SK-N-SH (cell line): ENCODE measurements around the gene GRM1. TPM values are rescaled to one million over a fixed set of nuclear protein-coding genes. Genes with fewer than 3 reads are reported as not detected.

Experiments used
- CTCF ChIA-PET: fragments of 300-600, 350-600 bp; formaldehyde crosslinking; extraction: SDS; loops from one replicate; lab custom pipeline; 2021; lab: Yijun Ruan, JAX
- POLR2A ChIA-PET: fragments of 350-600 bp; sonication (Branson Sonifier 250); formaldehyde crosslinking; extraction: SDS; loops from one replicate; lab custom pipeline; 2020; ENCODE audit warnings: antibody characterized with exemption, inconsistent platforms; lab: Yijun Ruan, JAX
- DNase-seq: peaks from one replicate; pipeline ENCODE4 v3.0.0; 2012
- H2AFZ ChIP-seq: fragments of 200-600 bp; sonication (generic); 2 replicates; pipeline ENCODE4 v1.8.1; 2016; ENCODE audit warnings: antibody characterized with exemption, mild to moderate bottlenecking, low read depth
- H3F3A ChIP-seq: fragments of 200-600 bp; sonication (generic); replicated peaks from 2 replicates; pipeline ENCODE3; 2016; ENCODE audit warnings: antibody characterized with exemption, mild to moderate bottlenecking; ENCODE audit not compliant: insufficient read depth
- H3K27ac ChIP-seq, 2 experiments: fragments of 200-500 bp in 1 of 2; fragments of 200-600 bp in 1 of 2; sonication (Bioruptor generic) in 1 of 2; sonication (generic), shearing (Covaris generic) in 1 of 2; 2 replicates each; pipeline versions ENCODE4 v1.5.1 to v1.6.1; 2014 to 2016; ENCODE audit warnings: low read depth in 2 of 2, inconsistent platforms in 1 of 2, low read length in 1 of 2, mild to moderate bottlenecking in 1 of 2, mixed read lengths in 1 of 2
- H3K27me3 ChIP-seq: fragments of 200-600 bp; sonication (generic), shearing (Covaris generic); 2 replicates; pipeline ENCODE4 v1.6.1; 2016; ENCODE audit warnings: mixed run types; ENCODE audit not compliant: insufficient read depth
- H3K36me3 ChIP-seq, 2 experiments: fragments of 200-500 bp in 1 of 2; fragments of 200-600 bp in 1 of 2; sonication (Bioruptor generic) in 1 of 2; sonication (generic) in 1 of 2; replicated peaks in 1 of 2; 2 replicates each; pipeline versions ENCODE3 to v1.5.1; 2014 to 2016; ENCODE audit warnings: low read length in 1 of 2, mild to moderate bottlenecking in 1 of 2; ENCODE audit not compliant: insufficient read depth in 2 of 2, control insufficient read depth in 1 of 2
- H3K4me1 ChIP-seq, 2 experiments: fragments of 200-500 bp in 1 of 2; fragments of 200-600 bp in 1 of 2; sonication (Bioruptor generic) in 1 of 2; sonication (generic), shearing (Covaris generic) in 1 of 2; 2 replicates each; pipeline versions ENCODE4 v1.5.1 to v1.6.1; 2014 to 2016; ENCODE audit warnings: low read depth in 1 of 2, low read length in 1 of 2, mixed run types in 1 of 2; ENCODE audit not compliant: insufficient read depth in 2 of 2, control insufficient read depth in 1 of 2
- H3K4me2 ChIP-seq: fragments of 200-600 bp; sonication (generic), shearing (Covaris generic); 2 replicates; pipeline ENCODE4 v1.6.1; 2017; ENCODE audit warnings: mixed run types
- H3K4me3 ChIP-seq, 2 experiments: fragments of 200-500 bp in 1 of 2; fragments of 200-600 bp in 1 of 2; sonication (Bioruptor generic) in 1 of 2; sonication (generic), shearing (Covaris generic) in 1 of 2; 2 replicates each; pipeline versions ENCODE4 v1.5.1 to v1.8.1; 2014 to 2016; ENCODE audit warnings: low read depth in 2 of 2, inconsistent platforms in 1 of 2, low read length in 1 of 2, mild to moderate bottlenecking in 1 of 2, mixed read lengths in 1 of 2, moderate library complexity in 1 of 2
- H3K79me2 ChIP-seq: fragments of 200-600 bp; sonication (generic); 2 replicates; pipeline ENCODE4 v1.8.1; 2017; ENCODE audit warnings: mild to moderate bottlenecking; ENCODE audit not compliant: insufficient read depth
- H3K9ac ChIP-seq: fragments of 200-600 bp; sonication (generic); 2 replicates; pipeline ENCODE4 v1.6.1; 2017; ENCODE audit warnings: mixed run types
- H3K9me2 ChIP-seq: fragments of 200-600 bp; sonication (generic); 2 replicates; pipeline ENCODE4 v1.6.1; 2017; ENCODE audit warnings: mixed run types
- H3K9me3 ChIP-seq: fragments of 200-600 bp; sonication (generic); 2 replicates; pipeline ENCODE4 v1.6.1; 2017; ENCODE audit warnings: mixed run types, mild to moderate bottlenecking, moderate library complexity
- H4K20me1 ChIP-seq: fragments of 200-600 bp; sonication (generic); 2 replicates; pipeline ENCODE4 v1.6.1; 2017; ENCODE audit warnings: mild to moderate bottlenecking, mixed run types; ENCODE audit not compliant: insufficient read depth
- CHD2 ChIP-seq: fragments of 150-350 bp; IDR thresholded peaks from 2 replicates; pipeline ENCODE4 v1.6.1; 2018; ENCODE audit warnings: low read length; ENCODE audit not compliant: partially characterized antibody
- ELF1 ChIP-seq: IDR thresholded peaks from 2 replicates; pipeline ENCODE4 v1.4.0; 2012
- EP300 ChIP-seq, 2 experiments: IDR thresholded peaks; 2 replicates each; pipeline versions ENCODE4 v1.4.0 to v1.6.1; 2012; ENCODE audit warnings: borderline replicate concordance in 1 of 2, low read depth in 1 of 2, low read length in 1 of 2
- EZH2phosphoT487 ChIP-seq: fragments of 200-600 bp; sonication (generic); IDR thresholded peaks from 2 replicates; pipeline ENCODE4 v1.6.1; 2017; ENCODE audit warnings: low read depth, mixed run types, mild to moderate bottlenecking, antibody characterized with exemption, moderate library complexity, borderline replicate concordance
- FOSL2 ChIP-seq: IDR thresholded peaks from 2 replicates; pipeline ENCODE4 v1.4.0; 2012; ENCODE audit warnings: low read depth, mild to moderate bottlenecking, moderate library complexity, borderline replicate concordance
- FOXJ3 ChIP-seq: sonication (generic); formaldehyde crosslinking; IDR thresholded peaks from 2 replicates; pipeline ENCODE4 v1.5.1; 2020; ENCODE audit warnings: mild to moderate bottlenecking, missing genetic modification reagents
- FOXM1 ChIP-seq: IDR thresholded peaks from 2 replicates; pipeline ENCODE4 v1.4.0; 2012; ENCODE audit warnings: low read depth, mild to moderate bottlenecking
- GABPA ChIP-seq: IDR thresholded peaks from 2 replicates; pipeline ENCODE4 v1.4.0; 2012; ENCODE audit warnings: low read depth, mild to moderate bottlenecking
- GATA2 ChIP-seq: sonication (generic); formaldehyde crosslinking; IDR thresholded peaks from 2 replicates; pipeline ENCODE4 v1.5.0; 2020; ENCODE audit warnings: mild to moderate bottlenecking, missing genetic modification reagents
- JUND ChIP-seq: IDR thresholded peaks from 2 replicates; pipeline ENCODE4 v1.4.0; 2012
- MAX ChIP-seq: IDR thresholded peaks from 2 replicates; pipeline ENCODE4 v1.4.0; 2012; ENCODE audit warnings: low read depth
- MEF2A ChIP-seq: IDR thresholded peaks from 2 replicates; pipeline ENCODE4 v1.4.0; 2012; ENCODE audit warnings: low read depth, borderline replicate concordance
- MXI1 ChIP-seq: IDR thresholded peaks from 2 replicates; pipeline ENCODE4 v1.6.1; 2012; ENCODE audit warnings: mild to moderate bottlenecking, low read depth, low read length, improper control_type of control experiment
- NFIC ChIP-seq: IDR thresholded peaks from 2 replicates; pipeline ENCODE4 v1.4.0; 2012; ENCODE audit warnings: borderline replicate concordance
- POLR2AphosphoS5 ChIP-seq: IDR thresholded peaks from 2 replicates; pipeline ENCODE4 v1.6.1; 2012; ENCODE audit warnings: low read depth, low read length
- RCOR1 ChIP-seq: fragments of 150-350 bp; IDR thresholded peaks from 2 replicates; pipeline ENCODE4 v1.6.1; 2017; ENCODE audit warnings: antibody characterized with exemption, low read length
- RXRA ChIP-seq: IDR thresholded peaks from 2 replicates; pipeline ENCODE4 v1.4.0; 2012; ENCODE audit warnings: low read depth, mild to moderate bottlenecking, borderline replicate concordance
- SIN3A ChIP-seq: IDR thresholded peaks from 2 replicates; pipeline ENCODE4 v1.6.1; 2012; ENCODE audit warnings: low read depth, mild to moderate bottlenecking, low read length, moderate library complexity, borderline replicate concordance
- TCF12 ChIP-seq: IDR thresholded peaks from 2 replicates; pipeline ENCODE4 v1.4.0; 2012
- TEAD4 ChIP-seq: IDR thresholded peaks from 2 replicates; pipeline ENCODE4 v1.4.0; 2012; ENCODE audit warnings: mild to moderate bottlenecking, borderline replicate concordance; ENCODE audit not compliant: insufficient read depth
- USF2 ChIP-seq: fragments of 150-350 bp; IDR thresholded peaks from 2 replicates; pipeline ENCODE4 v1.6.1; 2017; ENCODE audit warnings: antibody characterized with exemption, low read length, low read depth, borderline replicate concordance
- YY1 ChIP-seq: IDR thresholded peaks from 2 replicates; pipeline ENCODE4 v1.4.0; 2012; ENCODE audit warnings: low read depth, mild to moderate bottlenecking
- ZBTB33 ChIP-seq: IDR thresholded peaks from 2 replicates; pipeline ENCODE4 v1.4.0; 2012; ENCODE audit warnings: low read depth, borderline replicate concordance
- WGBS: methylation state at CpG from one replicate; pipeline ENCODE4 v1.1.6; 2017; ENCODE audit warnings: low lambda C conversion rate; 5-methylcytosine and 5-hydroxymethylcytosine counted together
- polyA plus RNA-seq, 3 experiments: library from polyadenylated mRNA; depleted of rRNA; stranded (reverse); fragments of >200 nt; gene quantifications; 2 replicates each; pipeline ENCODE4 v1.2.3, GENCODE V29; 2012

Gene GRM1
- polyA plus RNA-seq, 1 of the 3 experiments (the other 2 are of a cell fraction): 0.05 TPM

GRCh38 chr6:146426516-146426915 is 397.7 kb downstream of the GRM1 start:
- 58% methylated on average over 7 of the region's 7 CpGs for WGBS
- TF ChIP-seq TEAD4 (no peak), USF2 (no peak), FOXM1 (no peak), GATA2 (CRISPR knock-in tag) (no peak), ZBTB33 (no peak), EP300 (IDR thresholded peaks at IDR 0.05; ENCODE audit: borderline replicate concordance in 1 of 2, low read depth in 1 of 2, low read length in 1 of 2) (no peak), EZH2phosphoT487 (no peak), FOXJ3 (CRISPR knock-in tag) (no peak), RXRA (no peak), SIN3A (no peak)
- no peak overlapping the region for H3K4me2 ChIP-seq
- no peaks in the 10 kb centered on the region for H4K20me1 ChIP-seq
- ChIA-PET CTCF (no interaction called here), POLR2A (no interaction called here)
- H3F3A ChIP-seq: no peaks in the 10 kb centered on the region
- no peak overlapping the region for H3K9ac ChIP-seq
- no peaks in the 10 kb centered on the region for H3K9me3 ChIP-seq
- H2AFZ ChIP-seq: no peak overlapping the region
- H3K27me3 ChIP-seq: no peaks in the 10 kb centered on the region
- no peak for DNase-seq
- no peaks in the 10 kb centered on the region for H3K9me2 ChIP-seq
- no peaks in the 10 kb centered on the region for H3K4me1 ChIP-seq
- no peaks in the 10 kb centered on the region for H3K79me2 ChIP-seq
- H3K36me3 ChIP-seq: no peaks in the 10 kb centered on the region
- H3K4me3 ChIP-seq: no peak overlapping the region
- no peak overlapping the region for H3K27ac ChIP-seq

GRCh38 chr6:146429831-146430230 is 401.0 kb downstream of the GRM1 start:
- H3K36me3 ChIP-seq: no peaks in the 10 kb centered on the region
- H3K79me2 ChIP-seq: no peaks in the 10 kb centered on the region
- TF ChIP-seq GABPA: no peak
- no peak for TF ChIP-seq TCF12
- TF ChIP-seq EZH2phosphoT487: no peak
- TF ChIP-seq FOXJ3 (CRISPR knock-in tag): no peak
- no peak for TF ChIP-seq MAX
- no peak for TF ChIP-seq RCOR1
- no peak for TF ChIP-seq SIN3A
- no peak for TF ChIP-seq MXI1
- no peak for TF ChIP-seq RXRA
- TF ChIP-seq MEF2A: no peak
- no peak for TF ChIP-seq POLR2AphosphoS5
- TF ChIP-seq CHD2: no peak
- no peak for TF ChIP-seq NFIC
- TF ChIP-seq GATA2 (CRISPR knock-in tag): no peak
- TF ChIP-seq ZBTB33: no peak
- no peak for TF ChIP-seq JUND
- TF ChIP-seq FOSL2: no peak
- no peak for TF ChIP-seq ELF1
- no peak for TF ChIP-seq YY1
- H3K9me3 ChIP-seq: no peaks in the 10 kb centered on the region
- no peak overlapping the region for H3K4me3 ChIP-seq
- no peak overlapping the region for H3K4me2 ChIP-seq
- ChIA-PET CTCF (interaction anchor here (1.4 kb wide), 1 partner anchor 14 kb away, joined by 3 read pairs; no protein-coding TSS in a partner anchor), POLR2A (no interaction called here)
- no peak overlapping the region for H3K9ac ChIP-seq
- no peak overlapping the region for H2AFZ ChIP-seq
- no peaks in the 10 kb centered on the region for H3K9me2 ChIP-seq
- WGBS: 90% methylated on average over 4 of the region's 4 CpGs
- peaks cover 0 to 9% of the 10 kb centered on the region in 2 experiments; a peak in 1 of 4 replicates for H3K4me1 ChIP-seq
- no peaks in the 10 kb centered on the region for H3K27me3 ChIP-seq
- H3F3A ChIP-seq: no peaks in the 10 kb centered on the region
- H4K20me1 ChIP-seq: no peaks in the 10 kb centered on the region
- H3K27ac ChIP-seq: no peak overlapping the region
- DNase-seq: no peak
